B cell (primary cell): ENCODE measurements around the gene OXGR1.

Experiments used
- EZH2 ChIP-seq: IDR thresholded peaks from 2 replicates; pipeline ENCODE4 v1.6.1; 2012; ENCODE audit warnings: borderline replicate concordance, low read depth, mild to moderate bottlenecking, moderate library complexity, low read length; ENCODE audit not compliant: insufficient read depth, poor library complexity, severe bottlenecking
- TF ChIP-seq, protein P1 (sequence below): fragments of 200-600 bp; IDR thresholded peaks from one replicate; pipeline ENCODE4 v1.8.0; 2022; ENCODE audit warnings: antibody characterized with exemption, mild to moderate bottlenecking

GRCh38 chr13:97004886-97005285 is 10.6 kb upstream of the OXGR1 start:
- TF ChIP-seq, protein P1, sequence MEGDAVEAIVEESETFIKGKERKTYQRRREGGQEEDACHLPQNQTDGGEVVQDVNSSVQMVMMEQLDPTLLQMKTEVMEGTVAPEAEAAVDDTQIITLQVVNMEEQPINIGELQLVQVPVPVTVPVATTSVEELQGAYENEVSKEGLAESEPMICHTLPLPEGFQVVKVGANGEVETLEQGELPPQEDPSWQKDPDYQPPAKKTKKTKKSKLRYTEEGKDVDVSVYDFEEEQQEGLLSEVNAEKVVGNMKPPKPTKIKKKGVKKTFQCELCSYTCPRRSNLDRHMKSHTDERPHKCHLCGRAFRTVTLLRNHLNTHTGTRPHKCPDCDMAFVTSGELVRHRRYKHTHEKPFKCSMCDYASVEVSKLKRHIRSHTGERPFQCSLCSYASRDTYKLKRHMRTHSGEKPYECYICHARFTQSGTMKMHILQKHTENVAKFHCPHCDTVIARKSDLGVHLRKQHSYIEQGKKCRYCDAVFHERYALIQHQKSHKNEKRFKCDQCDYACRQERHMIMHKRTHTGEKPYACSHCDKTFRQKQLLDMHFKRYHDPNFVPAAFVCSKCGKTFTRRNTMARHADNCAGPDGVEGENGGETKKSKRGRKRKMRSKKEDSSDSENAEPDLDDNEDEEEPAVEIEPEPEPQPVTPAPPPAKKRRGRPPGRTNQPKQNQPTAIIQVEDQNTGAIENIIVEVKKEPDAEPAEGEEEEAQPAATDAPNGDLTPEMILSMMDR = no peak
- TF ChIP-seq EZH2 = no peak
